Epithelial cell of proximal tubule (primary cell): ENCODE measurements around the gene VPS35L. TPM values are rescaled to one million over a fixed set of nuclear protein-coding genes. Genes with fewer than 3 reads are reported as not detected.

Source experiments
- DNase-seq: peaks from one replicate; pipeline ENCODE4 v3.0.0-alpha.2; 2011; ENCODE audit warnings: low read depth
- H3K4me3 ChIP-seq: 2 replicates; pipeline ENCODE4 v1.5.1; 2011; ENCODE audit warnings: low read depth, mild to moderate bottlenecking, low read length
- total RNA-seq: library from RNA; depleted of rRNA; stranded (reverse); fragments of >200 nt; gene quantifications from 2 replicates; pipeline ENCODE4 v1.2.3, GENCODE V29; 2015
- TF ChIP-seq, protein P1 (sequence below): conservative IDR thresholded peaks from 2 replicates; pipeline ENCODE4 v1.5.1; 2012; ENCODE audit warnings: low read depth, mild to moderate bottlenecking, low read length

Gene VPS35L
- total RNA-seq, 1 donor from 2014 or later = 36.9 TPM

DNA sequence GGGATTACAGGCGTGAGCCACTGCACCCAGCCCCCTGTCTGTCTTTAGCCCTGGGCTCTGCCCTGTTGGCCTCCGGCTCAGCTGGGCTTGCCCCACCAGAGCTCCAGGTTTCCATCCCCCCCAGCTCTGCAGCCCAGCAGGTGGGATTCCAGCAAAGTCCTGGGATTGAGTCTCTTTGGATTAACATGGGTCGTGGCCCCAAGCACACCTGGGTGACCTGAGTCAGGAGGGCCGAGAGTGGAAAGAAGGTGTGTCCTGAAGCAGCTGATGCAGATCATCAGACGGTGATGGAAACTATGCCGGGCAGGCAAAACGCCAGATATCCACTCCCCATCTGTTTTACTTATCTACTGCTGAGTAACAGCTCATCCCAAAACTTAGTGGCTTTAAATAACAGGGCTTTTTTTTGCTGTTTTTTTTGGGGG lies 90.1 kb downstream of the VPS35L start:
- TF ChIP-seq, protein P1, sequence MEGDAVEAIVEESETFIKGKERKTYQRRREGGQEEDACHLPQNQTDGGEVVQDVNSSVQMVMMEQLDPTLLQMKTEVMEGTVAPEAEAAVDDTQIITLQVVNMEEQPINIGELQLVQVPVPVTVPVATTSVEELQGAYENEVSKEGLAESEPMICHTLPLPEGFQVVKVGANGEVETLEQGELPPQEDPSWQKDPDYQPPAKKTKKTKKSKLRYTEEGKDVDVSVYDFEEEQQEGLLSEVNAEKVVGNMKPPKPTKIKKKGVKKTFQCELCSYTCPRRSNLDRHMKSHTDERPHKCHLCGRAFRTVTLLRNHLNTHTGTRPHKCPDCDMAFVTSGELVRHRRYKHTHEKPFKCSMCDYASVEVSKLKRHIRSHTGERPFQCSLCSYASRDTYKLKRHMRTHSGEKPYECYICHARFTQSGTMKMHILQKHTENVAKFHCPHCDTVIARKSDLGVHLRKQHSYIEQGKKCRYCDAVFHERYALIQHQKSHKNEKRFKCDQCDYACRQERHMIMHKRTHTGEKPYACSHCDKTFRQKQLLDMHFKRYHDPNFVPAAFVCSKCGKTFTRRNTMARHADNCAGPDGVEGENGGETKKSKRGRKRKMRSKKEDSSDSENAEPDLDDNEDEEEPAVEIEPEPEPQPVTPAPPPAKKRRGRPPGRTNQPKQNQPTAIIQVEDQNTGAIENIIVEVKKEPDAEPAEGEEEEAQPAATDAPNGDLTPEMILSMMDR = no peak
- no peak for DNase-seq
- no peak overlapping the region for H3K4me3 ChIP-seq

DNA sequence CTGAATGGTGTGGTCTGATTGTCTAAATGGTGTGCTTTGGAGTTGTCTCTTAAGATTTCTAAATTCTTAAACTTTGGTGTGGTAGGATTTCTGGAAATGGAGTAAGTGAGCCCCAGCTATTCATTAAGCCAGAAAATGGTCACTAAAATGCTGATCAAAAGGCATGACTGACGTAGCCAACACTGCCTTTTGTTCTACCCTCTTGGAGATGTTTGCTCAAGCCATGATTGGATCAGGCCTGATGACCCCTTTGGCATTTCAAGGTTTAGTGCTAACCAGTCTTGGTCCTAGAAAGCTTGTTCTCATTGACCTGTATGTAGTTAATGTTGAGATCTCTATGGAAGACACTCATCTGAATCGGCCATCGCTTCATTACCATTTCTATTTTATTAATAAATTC lies 94.5 kb downstream of the VPS35L start:
- no peak for DNase-seq
- no peak overlapping the region for H3K4me3 ChIP-seq
- TF ChIP-seq, protein P1 = no peak

DNA sequence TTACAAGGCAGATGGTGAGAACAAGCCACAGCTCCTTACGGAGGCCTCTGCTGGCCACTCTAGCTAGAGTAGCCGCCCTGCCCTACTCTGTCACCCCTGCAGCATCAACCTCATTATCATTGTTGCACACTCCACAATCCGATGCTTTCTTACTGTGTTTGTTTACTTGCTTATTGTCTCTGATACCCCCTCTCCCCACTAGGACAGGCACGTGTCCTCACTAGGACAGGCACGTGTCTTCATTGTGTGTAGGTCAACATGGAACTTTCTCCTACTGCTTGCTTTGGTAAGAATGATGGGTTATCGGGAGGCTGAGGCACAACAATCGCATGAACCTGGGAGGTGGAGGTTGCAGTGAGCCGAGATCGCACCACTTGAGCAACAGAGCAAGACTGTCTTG lies 98.6 kb downstream of the VPS35L start:
- no peak for DNase-seq
- TF ChIP-seq, protein P1 = no peak
- no peak overlapping the region for H3K4me3 ChIP-seq

DNA sequence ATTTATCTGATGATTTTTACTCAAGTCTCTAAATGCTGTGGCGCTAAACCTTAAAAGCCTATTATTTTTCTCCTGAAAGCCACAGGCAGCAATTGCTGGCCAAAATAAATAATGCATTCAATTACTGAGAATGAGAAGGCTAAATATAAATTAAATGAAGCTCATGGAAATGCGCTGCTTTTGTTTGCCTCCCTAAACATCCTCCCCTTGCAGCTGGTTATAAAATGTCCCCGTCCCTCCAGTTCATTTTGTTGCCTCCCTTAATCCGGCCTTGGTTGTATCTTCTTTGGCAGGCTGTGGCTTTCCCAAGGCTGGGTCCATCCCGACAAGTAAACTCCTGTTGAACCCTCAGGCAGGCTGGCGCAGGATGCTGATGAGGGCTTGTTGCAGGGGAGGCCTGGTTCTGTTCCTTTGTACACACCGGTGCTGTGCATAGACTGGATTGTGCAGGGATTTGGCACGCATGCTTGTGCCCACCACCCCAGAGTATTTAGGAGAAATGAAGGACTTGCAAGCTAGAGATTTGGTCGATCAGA lies 99.8 kb downstream of the VPS35L start:
- TF ChIP-seq, protein P1 = no peak
- DNase-seq = no peak
- H3K4me3 ChIP-seq = no peak overlapping the region

DNA sequence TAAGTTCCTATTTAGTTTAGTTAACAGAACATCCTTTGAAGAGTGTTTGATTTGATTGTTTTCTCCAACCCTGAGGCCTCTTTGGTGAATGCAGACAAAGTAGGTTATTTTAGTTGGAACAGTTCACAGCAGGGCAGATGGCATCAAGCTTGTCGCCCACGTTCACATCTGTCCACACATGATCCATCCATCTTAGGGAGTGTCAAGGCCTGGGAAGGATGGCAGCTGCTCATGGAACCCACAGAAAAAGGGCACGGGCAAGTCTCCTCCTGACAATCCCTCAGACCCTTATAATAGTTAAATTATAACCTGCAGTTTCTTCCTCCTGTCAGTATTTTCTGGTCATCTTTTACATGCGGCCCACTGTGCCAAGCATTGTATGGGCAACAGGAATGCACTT lies 102.3 kb downstream of the VPS35L start:
- DNase-seq = no peak
- no peak overlapping the region for H3K4me3 ChIP-seq
- TF ChIP-seq, protein P1 = no peak

DNA sequence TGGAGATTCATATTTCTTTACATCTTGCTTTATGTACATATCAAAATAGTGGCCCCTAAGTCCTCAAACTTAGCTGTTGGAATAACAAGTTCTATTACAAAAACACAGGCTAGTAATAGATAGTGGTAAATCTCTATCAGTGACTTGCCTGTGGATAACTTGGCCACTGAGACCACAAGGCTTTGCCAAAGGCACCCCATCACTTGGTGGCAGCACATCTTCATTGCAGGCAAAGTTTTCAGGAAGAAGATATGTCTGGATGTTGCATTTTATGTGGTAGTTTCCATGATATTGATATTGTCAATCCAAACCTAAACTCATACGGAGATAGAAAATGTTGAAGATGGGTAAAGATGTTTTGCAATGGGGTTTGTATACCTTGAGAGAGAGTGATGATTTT lies 104.1 kb downstream of the VPS35L start:
- DNase-seq = no peak
- TF ChIP-seq, protein P1 = peak; percentile 20
- no peak overlapping the region for H3K4me3 ChIP-seq

DNA sequence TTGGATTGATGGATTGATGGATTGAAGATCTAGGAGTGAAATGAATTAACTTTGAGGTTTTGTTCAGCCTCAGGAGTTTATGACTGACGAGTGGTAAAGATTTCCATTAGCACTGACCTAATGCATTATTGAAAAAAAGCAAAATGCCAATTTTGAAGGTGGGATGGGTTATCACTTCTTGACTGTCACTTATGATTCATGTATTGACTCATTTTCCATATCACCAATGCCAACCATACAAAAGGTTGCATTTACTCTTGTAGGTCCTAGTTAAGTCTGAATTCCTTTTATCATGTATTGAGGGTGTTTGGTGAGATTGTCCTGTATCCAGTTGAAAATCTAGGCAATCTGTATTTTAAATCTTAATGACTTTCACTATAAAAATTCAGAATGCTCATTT lies 104.9 kb downstream of the VPS35L start:
- TF ChIP-seq, protein P1 = no peak
- no peak overlapping the region for H3K4me3 ChIP-seq
- DNase-seq = no peak
